Measurements from ENCODE around the gene TSPAN9.

GRCh38 chr12:3243376-3244084, 166.4 kb downstream of the TSPAN9 start:
- no peak for TF ChIP-seq POLR2AphosphoS5 (IDR thresholded peaks at IDR 0.05; ENCODE audit: borderline replicate concordance, low read depth, low read length)
- TF ChIP-seq EZH2 (IDR thresholded peaks at IDR 0.05) = no peak
- TF ChIP-seq FOXP2 (optimal IDR thresholded peaks at IDR 0.05; ENCODE audit: control extremely low read depth, extremely low read length, insufficient read depth) = no peak

All from SK-N-MC (cell line).